ENCODE measurements around the gene TTLL11.
A peak's percentile ranks its signal among the peaks of the same experiment; 100 is the strongest.

The TTLL11 gene

DNA sequence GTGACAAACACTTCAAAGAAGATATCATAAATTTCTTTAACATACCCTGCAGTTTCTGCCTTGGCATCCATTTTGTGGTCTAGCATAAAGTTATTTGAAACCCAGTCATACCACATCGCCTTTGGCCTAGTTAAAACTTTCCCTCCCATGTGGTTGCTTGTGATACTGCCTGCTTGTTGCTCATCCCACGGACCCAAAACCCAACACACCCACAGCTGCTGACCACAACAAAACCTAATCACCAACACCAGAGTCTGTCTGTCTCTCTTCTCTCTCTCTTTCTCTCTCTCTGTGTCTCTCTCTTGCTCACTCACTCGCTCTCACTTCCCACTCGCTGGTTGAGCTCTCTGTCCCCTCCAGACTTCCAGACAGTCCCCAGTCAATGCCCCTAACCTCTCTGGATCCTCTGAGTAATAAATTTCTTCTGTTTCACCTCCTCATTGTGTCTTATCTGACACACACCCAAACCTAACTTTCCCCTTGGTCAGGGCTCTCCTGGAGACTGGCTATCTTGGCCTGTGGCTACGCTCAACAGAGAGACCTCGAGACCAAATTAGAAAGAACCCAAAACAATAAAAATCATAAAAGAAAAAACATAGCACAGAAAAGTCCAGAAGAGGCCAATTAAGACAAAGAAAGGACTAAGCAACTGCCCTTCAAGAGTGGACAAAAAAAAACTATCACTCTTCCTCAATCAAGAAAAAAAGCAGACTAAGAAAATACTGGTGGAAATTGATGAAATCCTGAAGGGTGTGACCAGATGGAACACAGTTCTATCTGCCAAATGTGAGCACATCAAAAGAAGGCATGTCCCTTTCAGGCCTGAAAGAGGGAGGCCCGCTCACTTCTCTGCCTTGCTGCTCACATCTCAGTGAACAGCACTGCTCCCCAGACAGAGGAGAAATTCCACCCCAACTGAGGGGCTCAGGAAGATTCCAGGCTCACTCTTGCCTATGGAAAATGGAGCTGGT lies 41.5 kb downstream of the TTLL11 start:
- DNase-seq (ENCODE audit: low read depth), result peak; percentile 84

DNA sequence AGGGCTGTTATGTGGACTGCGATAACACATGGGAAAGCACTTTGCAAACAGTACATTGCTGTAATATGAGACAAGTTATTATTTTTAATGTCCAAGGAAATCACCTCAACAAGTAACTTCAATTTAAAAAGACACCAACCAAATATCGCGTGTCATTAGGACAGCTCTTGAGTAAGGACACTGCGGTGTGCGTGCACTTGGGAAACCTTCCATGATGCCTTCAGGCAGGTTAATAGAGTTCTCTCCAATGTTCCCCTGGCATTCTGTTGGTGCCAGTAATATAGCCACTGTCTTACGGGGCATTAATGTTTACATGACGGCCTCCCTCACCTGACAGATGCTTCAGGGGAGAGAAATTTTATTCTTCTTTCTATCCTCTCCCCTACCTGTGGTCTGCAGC lies 42.9 kb downstream of the TTLL11 start:
- no peak for DNase-seq (ENCODE audit: low read depth)

- DNase-seq (ENCODE audit: low read depth), result no peak
These were observed 51.1 kb downstream of the TTLL11 start for GRCh38 chr9:122042056-122042455.

- DNase-seq (ENCODE audit: low read depth), result peak; percentile 26
These were observed 52.4 kb downstream of the TTLL11 start for GRCh38 chr9:122040561-122041242.

DNA sequence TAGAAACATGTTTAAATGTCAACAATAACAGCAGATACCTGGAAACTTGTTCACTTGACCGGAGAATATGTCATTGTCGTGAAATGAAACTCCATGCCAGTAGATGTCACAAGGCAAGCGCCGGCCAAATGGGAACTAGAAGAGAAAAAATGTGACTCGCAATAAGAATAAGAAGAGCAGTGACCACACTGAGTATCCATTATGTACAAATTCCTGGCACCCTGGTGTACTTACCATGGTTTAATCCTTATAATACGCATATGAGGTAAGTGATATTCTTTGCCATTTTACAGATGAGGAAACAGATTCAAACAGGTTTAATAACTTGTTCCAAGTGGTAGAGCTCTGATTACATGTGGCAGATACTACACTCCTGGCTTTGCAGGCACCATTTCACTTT lies 53.9 kb downstream of the TTLL11 start:
- no peak for DNase-seq (ENCODE audit: low read depth)

DNA sequence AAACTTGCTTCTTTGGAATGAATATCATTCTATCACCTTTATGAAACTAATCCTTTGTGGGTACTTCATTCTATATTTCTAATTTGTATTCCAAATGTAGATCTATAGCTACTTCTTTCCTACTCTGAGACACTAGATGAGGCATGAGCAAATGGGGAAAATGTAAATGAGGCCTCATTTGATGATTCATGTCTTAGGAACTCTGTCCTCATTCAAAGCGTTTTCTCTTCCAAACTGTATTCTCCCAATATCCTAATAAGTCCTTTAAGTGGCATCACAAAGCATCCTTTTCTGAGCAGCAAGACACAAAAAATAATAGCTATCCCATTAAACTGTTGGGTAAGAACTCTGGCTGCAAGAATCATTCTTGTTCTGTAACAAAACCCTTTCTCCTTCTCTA lies 56.1 kb downstream of the TTLL11 start:
- peak; percentile 86 for DNase-seq (ENCODE audit: low read depth)

DNA sequence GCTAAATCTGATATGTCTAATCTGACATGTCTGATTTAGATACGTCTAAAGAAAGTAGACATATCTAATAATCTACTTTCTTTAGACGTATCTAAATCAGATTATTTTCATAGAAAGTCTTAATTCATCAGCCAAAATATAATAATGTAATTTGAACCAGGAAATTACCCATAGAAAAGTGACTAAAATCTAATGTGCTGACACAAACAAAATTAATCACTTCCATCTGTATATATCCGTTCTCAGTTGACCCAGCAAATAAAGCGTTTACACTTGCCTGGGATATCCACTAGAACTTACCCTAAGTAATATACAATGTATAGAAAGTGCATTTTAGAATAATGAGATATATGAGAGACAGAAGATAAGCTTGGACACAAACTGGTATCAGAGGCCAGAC lies 56.7 kb downstream of the TTLL11 start:
- DNase-seq (ENCODE audit: low read depth), result no peak

DNA sequence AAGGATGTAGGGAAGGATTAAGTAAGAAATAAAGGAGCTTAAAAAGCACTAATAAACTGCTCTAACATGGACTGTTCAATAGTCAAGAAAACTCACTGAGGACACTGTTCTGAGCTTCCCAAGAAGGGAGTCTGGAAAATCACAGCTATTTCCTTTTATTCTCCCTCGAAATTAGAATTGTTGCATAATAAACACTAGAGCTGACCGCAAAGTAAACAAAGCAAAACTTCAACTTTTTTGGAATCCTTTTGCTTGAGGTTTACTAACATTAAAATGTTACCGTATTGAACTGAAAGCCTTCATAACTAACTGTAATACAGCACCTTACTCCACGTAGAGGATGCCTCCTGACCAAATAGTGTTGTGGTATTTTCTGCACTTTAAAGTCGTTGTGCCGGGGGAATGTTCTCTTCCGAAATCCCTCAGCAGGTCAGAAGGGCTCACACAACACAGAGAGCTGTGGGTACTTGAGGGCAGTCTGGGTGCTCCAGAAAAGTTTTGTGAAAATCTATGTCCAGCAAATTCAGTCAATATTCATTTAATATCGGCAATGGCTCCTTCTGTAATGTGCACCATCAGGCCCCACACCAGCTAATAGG lies 59.2 kb downstream of the TTLL11 start:
- DNase-seq (ENCODE audit: low read depth), result no peak

DNA sequence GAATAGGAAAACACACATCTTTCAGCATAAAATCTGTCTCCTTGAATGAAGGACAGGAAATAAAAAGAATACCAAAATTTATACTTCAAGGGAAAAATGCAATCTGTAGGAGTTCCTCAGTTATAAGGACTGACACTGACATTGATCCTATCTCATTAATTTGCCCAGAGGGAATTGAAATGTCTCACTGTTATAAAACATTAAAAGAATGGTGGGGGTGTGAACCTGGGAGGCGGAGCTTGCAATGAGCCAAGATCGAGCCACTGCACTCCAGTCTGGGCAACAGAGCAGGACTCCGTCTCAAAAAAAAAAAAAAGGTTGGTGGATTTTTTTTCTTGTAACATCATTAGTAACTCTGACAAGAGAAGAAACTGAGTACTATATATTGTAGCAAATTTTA lies 60.8 kb downstream of the TTLL11 start:
- no peak for DNase-seq (ENCODE audit: low read depth)

GRCh38 chr9:122031776-122032175 lies 61.3 kb downstream of the TTLL11 start:
- peak; percentile 30 for DNase-seq (ENCODE audit: low read depth)

- no peak for DNase-seq (ENCODE audit: low read depth)
These were observed 62.0 kb downstream of the TTLL11 start for GRCh38 chr9:122031157-122031556.

GRCh38 chr9:122030357-122030756 lies 62.8 kb downstream of the TTLL11 start:
- no peak for DNase-seq (ENCODE audit: low read depth)

DNA sequence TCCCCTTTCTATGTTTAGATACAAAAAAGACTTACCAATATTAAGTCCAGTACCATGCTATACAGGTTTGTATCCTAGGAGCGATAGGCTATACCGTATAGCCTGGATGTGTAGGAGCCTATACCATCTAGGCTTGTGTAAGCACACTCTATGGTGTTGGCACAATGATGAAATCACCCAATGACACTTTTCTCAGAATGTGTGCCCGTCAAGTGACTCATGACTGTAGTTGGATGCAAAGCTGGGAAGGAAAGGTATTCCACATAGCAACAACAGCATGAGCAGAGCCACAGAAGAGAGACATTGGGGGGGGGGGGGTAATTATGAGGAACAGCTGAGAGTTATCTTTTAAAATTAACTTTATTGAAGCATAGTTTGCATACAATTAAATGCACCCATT lies 63.2 kb downstream of the TTLL11 start:
- DNase-seq (ENCODE audit: low read depth), result peak; percentile 14

DNA sequence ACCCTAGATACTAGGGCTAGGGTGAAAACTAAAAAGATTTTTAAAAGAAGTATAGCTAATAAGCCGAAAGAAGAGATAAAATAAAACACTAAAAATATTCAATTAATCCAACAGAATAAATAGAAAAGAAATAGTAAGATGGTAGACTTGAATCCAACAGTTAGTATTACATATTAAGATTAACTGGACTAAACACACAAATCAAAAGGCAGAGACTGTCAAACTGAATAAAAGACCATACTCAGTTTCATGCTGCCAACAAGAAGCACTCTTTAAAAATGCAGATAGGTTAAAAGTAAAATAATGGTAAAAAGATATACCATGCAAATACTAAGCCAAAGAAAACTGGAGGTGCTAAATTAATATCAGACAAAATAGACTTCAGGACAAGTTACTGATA lies 65.0 kb downstream of the TTLL11 start:
- no peak for DNase-seq (ENCODE audit: low read depth)

DNA sequence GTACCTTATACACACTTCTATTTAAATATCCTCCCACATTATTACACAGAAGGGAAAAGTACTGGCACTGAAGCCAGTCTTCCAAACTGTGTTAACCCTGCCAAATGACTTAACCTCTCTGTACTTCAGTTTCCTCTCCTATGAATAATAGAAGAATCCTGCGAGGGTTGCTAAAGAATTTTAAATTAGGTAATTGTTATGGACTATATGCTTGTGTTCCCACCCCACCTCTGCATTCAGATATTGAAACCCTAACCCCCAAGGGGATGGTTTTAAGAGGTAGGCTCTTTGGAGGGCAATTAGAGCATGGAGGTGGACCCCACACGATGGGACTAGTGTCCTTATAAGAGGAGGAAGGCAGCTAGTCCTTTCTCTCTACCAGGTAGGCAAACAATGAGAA lies 72.7 kb downstream of the TTLL11 start:
- DNase-seq (ENCODE audit: low read depth), result no peak

DNA sequence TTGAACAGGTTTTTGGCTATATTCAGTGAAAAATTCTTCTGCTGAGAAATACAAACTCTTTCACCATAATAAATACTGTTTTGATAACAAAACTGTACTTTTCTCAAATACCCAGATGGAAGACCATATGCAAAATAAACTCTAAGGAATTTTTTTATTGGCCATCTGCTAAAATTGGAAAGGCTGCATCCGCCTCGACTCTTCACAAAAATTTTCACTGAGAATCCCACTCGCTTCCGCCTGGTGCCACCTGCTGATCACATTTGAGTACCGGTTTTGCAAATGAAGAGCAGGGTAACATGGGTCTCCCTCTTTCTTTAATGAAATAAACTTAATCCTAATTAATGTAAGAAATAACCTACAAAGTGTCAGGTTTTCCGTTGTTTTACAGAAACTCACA lies 76.4 kb downstream of the TTLL11 start:
- peak; percentile 51 for DNase-seq (ENCODE audit: low read depth)

DNA sequence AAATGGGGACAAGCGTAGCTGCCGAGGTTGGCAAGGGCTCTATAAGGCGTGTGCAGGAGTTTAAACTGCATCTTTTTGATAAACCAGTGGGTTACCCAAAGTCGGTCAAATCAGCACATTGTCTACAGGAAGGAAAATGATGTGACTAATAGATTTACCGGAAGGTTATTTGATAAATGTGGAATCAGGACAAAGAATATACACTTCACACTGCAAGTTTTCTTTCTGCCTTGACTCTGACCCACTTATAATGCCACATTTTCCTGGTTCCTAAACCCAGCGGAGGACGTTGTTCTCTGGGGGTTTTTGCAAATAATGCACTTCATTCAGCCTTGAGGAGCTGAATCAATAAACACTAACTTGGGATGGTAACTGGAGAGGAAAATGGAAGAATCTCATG lies 76.8 kb downstream of the TTLL11 start:
- no peak for DNase-seq (ENCODE audit: low read depth)

DNA sequence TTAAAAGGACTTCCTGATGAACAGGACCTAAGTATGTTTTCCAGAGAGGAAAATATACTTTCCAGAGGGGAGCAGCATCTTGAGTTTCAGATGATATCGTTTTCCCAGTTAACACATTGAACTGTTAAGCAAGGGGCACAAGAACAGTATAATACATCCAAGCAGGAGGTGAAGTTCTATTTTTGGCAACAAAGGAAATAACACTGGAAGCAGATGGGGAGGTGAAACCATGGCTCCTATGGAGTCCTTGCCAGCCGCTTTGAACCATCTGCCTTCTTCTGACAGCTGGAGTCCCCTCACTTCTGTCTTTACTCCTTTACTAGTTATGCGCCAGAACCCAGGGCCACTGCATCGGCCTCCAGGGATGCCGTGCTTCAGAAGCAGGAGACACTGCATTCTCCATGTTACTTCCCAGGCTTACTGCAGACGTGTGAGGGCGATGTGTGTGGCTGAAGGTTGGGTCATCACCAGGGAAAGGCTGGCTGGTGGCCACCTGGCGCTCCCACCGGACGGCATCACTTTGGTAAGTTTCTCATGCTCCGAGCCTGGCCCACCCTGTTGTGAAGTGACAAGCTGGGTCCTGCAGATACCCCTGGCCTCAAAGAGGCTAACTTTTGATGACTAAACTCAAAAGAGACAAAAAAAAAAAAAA lies 77.8 kb downstream of the TTLL11 start:
- DNase-seq (ENCODE audit: low read depth), result no peak

GRCh38 chr9:122011818-122012498 lies 81.2 kb downstream of the TTLL11 start:
- no peak for DNase-seq (ENCODE audit: low read depth)

DNA sequence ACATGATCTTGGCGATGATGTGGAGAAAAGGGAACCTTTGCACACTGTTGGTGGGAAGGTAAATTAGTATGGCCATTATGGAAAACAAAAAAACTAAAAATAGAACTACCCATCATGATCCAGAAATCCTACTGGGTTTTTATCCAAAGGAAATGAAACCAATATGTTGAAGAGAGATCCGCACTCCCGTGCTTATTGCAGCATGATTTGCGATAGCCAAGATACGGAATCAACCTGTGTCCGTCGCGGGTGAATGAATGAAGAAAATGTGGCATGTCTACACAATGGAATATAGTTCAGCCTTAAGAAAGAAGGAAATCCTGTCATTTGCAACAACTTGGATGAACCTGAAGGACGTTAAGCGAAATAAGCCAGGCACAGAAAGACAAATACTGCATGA lies 84.5 kb downstream of the TTLL11 start:
- no peak for DNase-seq (ENCODE audit: low read depth)

DNA sequence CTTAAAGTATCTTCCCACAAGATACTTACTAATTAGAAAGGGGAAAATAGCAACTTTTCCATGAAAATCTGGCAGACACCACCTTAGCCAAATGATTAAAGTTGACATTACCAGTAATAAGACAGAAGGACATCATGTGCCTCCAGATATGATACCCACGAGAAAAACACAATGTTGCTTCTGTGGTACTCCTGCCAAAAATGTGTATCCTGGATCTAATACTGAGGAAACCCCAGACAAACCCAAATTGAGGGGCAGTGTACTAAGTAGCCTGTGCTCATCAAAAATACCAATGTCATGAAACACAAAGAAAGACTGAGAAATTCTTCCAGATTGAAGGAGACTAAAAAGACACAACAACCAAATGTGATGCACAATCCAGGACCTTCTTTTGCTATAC lies 85.3 kb downstream of the TTLL11 start:
- peak; percentile 16 for DNase-seq (ENCODE audit: low read depth)

- peak; percentile 78 for DNase-seq (ENCODE audit: low read depth)
These were observed 87.5 kb downstream of the TTLL11 start for GRCh38 chr9:122005597-122005996.

Measured in EH (cell line).